IMR-90 (cell line): ENCODE results near the gene DUSP16. TPM values are rescaled to one million over a fixed set of nuclear protein-coding genes. Genes with fewer than 3 reads are reported as not detected.

ENCODE experiments used
- ATAC-seq: fragments of 200-7000 bp; cut with Tn5 transposase; 2 replicates; pipeline ENCODE4 v1.9.1; 2020; ENCODE audit warnings: low read depth, mild to moderate bottlenecking, moderate library complexity
- BruUV-seq: library from RNA; stranded (reverse); fragments of 400-500 nt; replicated peaks from 2 replicates; lab custom pipeline; 2021; lab: Mats Ljungman, UMichigan
- CTCF ChIA-PET: fragments of 300-600 bp; formaldehyde crosslinking; extraction: SDS; loops from one replicate; lab custom pipeline; 2021; ENCODE audit warnings: antibody characterized with exemption; lab: Yijun Ruan, JAX
- POLR2A ChIA-PET: fragments of 300-600 bp; sonication (Branson Sonifier 250); formaldehyde crosslinking; loops from one replicate; lab custom pipeline; 2022; ENCODE audit warnings: antibody characterized with exemption; ENCODE audit not compliant: unreplicated experiment; lab: Charles Lee
- DNase-seq: peaks from one replicate; pipeline ENCODE4 v3.0.0; 2013
- H2AFZ ChIP-seq: replicated peaks from 2 replicates; pipeline ENCODE3; 2013; ENCODE audit warnings: low read length, mild to moderate bottlenecking; ENCODE audit not compliant: poor library complexity
- H2AK5ac ChIP-seq: 2 replicates; pipeline ENCODE4 v1.6.1; 2013; ENCODE audit warnings: low read depth, low read length, inconsistent platforms
- H2AK9ac ChIP-seq: replicated peaks from 2 replicates; pipeline ENCODE3; 2013; ENCODE audit warnings: mild to moderate bottlenecking, low read depth, low read length, moderate library complexity; ENCODE audit not compliant: poor library complexity
- H2BK120ac ChIP-seq: 2 replicates; pipeline ENCODE4 v1.6.1; 2013; ENCODE audit warnings: low read depth, low read length, inconsistent platforms
- H2BK15ac ChIP-seq: 3 replicates; pipeline ENCODE4 v1.6.1; 2013; ENCODE audit warnings: low read depth, low read length, inconsistent platforms
- H2BK20ac ChIP-seq: 2 replicates; pipeline ENCODE4 v1.6.1; 2013; ENCODE audit warnings: low read depth, mild to moderate bottlenecking, inconsistent platforms, low read length, moderate library complexity
- H2BK5ac ChIP-seq: 2 replicates; pipeline ENCODE4 v1.6.1; 2013; ENCODE audit warnings: mild to moderate bottlenecking, low read depth, low read length, inconsistent platforms; ENCODE audit not compliant: poor library complexity, severe bottlenecking
- H3K14ac ChIP-seq: replicated peaks from 2 replicates; pipeline ENCODE4 v1.6.1; 2013; ENCODE audit warnings: low read depth, low read length, inconsistent platforms
- H3K18ac ChIP-seq: 2 replicates; pipeline ENCODE4 v1.6.1; 2013; ENCODE audit warnings: low read depth, low read length, control low read depth
- H3K23ac ChIP-seq: 2 replicates; pipeline ENCODE4 v1.6.1; 2013; ENCODE audit warnings: low read depth, low read length, inconsistent platforms
- H3K27ac ChIP-seq: 2 replicates; pipeline ENCODE4 v1.5.1; 2013; ENCODE audit warnings: mild to moderate bottlenecking, control low read depth, low read length; ENCODE audit not compliant: insufficient read depth
- H3K27me3 ChIP-seq: 2 replicates; pipeline ENCODE4 v1.6.1; 2013; ENCODE audit warnings: low read length; ENCODE audit not compliant: control insufficient read depth, insufficient read depth
- H3K36me3 ChIP-seq: 2 replicates; pipeline ENCODE4 v1.6.1; 2013; ENCODE audit warnings: low read length, mixed read lengths; ENCODE audit not compliant: control insufficient read depth, insufficient read depth
- H3K4ac ChIP-seq: 2 replicates; pipeline ENCODE4 v1.6.1; 2013; ENCODE audit warnings: low read depth, low read length, inconsistent platforms
- H3K4me1 ChIP-seq: 2 replicates; pipeline ENCODE4 v1.6.1; 2013; ENCODE audit warnings: low read length, mixed read lengths; ENCODE audit not compliant: control insufficient read depth, insufficient read depth
- H3K4me2 ChIP-seq: 2 replicates; pipeline ENCODE4 v1.6.1; 2013; ENCODE audit warnings: low read depth, mild to moderate bottlenecking, control low read depth, low read length, moderate library complexity
- H3K4me3 ChIP-seq: 2 replicates; pipeline ENCODE4 v1.5.1; 2013; ENCODE audit warnings: low read depth, mild to moderate bottlenecking, control low read depth, low read length, moderate library complexity; ENCODE audit not compliant: insufficient read depth
- H3K56ac ChIP-seq: 2 replicates; pipeline ENCODE4 v1.6.1; 2013; ENCODE audit warnings: low read length, inconsistent platforms; ENCODE audit not compliant: insufficient read depth; ENCODE audit errors: extremely low read depth
- H3K79me1 ChIP-seq, 2 experiments: 2 replicates each; pipeline ENCODE4 v1.6.1; 2013; ENCODE audit warnings: low read length in 2 of 2, inconsistent platforms in 1 of 2, low read depth in 1 of 2
- H3K9ac ChIP-seq: 2 replicates; pipeline ENCODE4 v1.6.1; 2013; ENCODE audit warnings: low read depth, low read length, control low read depth
- H3K9me1 ChIP-seq: 2 replicates; pipeline ENCODE4 v1.6.1; 2013; ENCODE audit warnings: low read length, inconsistent platforms; ENCODE audit not compliant: insufficient read depth
- H3K9me3 ChIP-seq: 2 replicates; pipeline ENCODE4 v1.6.1; 2013; ENCODE audit warnings: low read length; ENCODE audit not compliant: control insufficient read depth, insufficient read depth
- H4K20me1 ChIP-seq: 2 replicates; pipeline ENCODE4 v1.6.1; 2013; ENCODE audit warnings: low read length, inconsistent platforms; ENCODE audit not compliant: insufficient read depth
- H4K5ac ChIP-seq: 2 replicates; pipeline ENCODE4 v1.6.1; 2013; ENCODE audit warnings: mild to moderate bottlenecking, low read depth, low read length, control low read depth
- H4K8ac ChIP-seq, 2 experiments: 2 replicates each; pipeline ENCODE4 v1.6.1; 2013; ENCODE audit warnings: low read depth in 2 of 2, low read length in 2 of 2, control low read depth in 1 of 2, inconsistent platforms in 1 of 2
- H4K91ac ChIP-seq: 2 replicates; pipeline ENCODE4 v1.6.1; 2013; ENCODE audit warnings: low read depth, low read length, inconsistent platforms; ENCODE audit not compliant: insufficient read depth
- BHLHE40 ChIP-seq: fragments of 150-350 bp; IDR thresholded peaks from 2 replicates; pipeline ENCODE4 v1.6.1; 2016; ENCODE audit warnings: mild to moderate bottlenecking, low read depth, low read length
- CEBPB ChIP-seq: IDR thresholded peaks from 2 replicates; pipeline ENCODE4 v1.6.1; 2012; ENCODE audit warnings: low read depth, low read length, improper control_type of control experiment
- MXI1 ChIP-seq: IDR thresholded peaks from 2 replicates; pipeline ENCODE4 v1.6.1; 2012; ENCODE audit warnings: low read depth, mild to moderate bottlenecking, low read length, moderate library complexity, borderline replicate concordance
- POLR2A ChIP-seq: IDR thresholded peaks from 2 replicates; pipeline ENCODE4 v1.6.1; 2012; ENCODE audit warnings: mild to moderate bottlenecking, low read depth, low read length
- RAD21 ChIP-seq: IDR thresholded peaks from 2 replicates; pipeline ENCODE4 v1.6.1; 2012; ENCODE audit warnings: low read length, improper control_type of control experiment
- SMC3 ChIP-seq: fragments of 150-350 bp; IDR thresholded peaks from 2 replicates; pipeline ENCODE4 v1.6.1; 2016; ENCODE audit warnings: low read depth, mild to moderate bottlenecking, antibody characterized with exemption, low read length, moderate library complexity
- USF2 ChIP-seq: fragments of 150-350 bp; IDR thresholded peaks from 2 replicates; pipeline ENCODE4 v1.6.1; 2017; ENCODE audit warnings: mild to moderate bottlenecking, antibody characterized with exemption, low read length, low read depth
- WGBS, 2 experiments: methylation state at CpG; one replicate each; pipeline versions ENCODE4 v1.1.5 to v1.1.7; 2013; ENCODE audit warnings: missing lambda C conversion rate in 2 of 2; ENCODE audit not compliant: insufficient read length in 1 of 2; ENCODE audit errors: extremely low coverage in 2 of 2; 5-methylcytosine and 5-hydroxymethylcytosine counted together
- dilution Hi-C: fragments of 300-500 bp; cut with HindIII; formaldehyde crosslinking; loops from one replicate; pipeline ENCODE4 v1.14.3; 2018; ENCODE audit warnings: low sequenced_read_pairs; ENCODE audit not compliant: unreplicated experiment
- in situ Hi-C: fragments of 300-500 bp; cut with MboI; formaldehyde crosslinking; loops from 3 replicates; pipeline ENCODE4 v1.14.3; 2019; ENCODE audit warnings: low sequenced_read_pairs, inconsistent platforms, mixed read lengths
- intact Hi-C: fragments of 100-400 bp; cut with micrococcal nuclease; formaldehyde crosslinking; loops from 2 replicates; pipeline ENCODE4 v1.10.0; 2022
- polyA plus RNA-seq, 3 experiments: library from polyadenylated mRNA; depleted of rRNA; stranded (reverse); fragments of >200 nt; gene quantifications; 2 replicates each; pipeline ENCODE4 v1.2.3, GENCODE V29; 2012; ENCODE audit warnings: low replicate concordance in 1 of 3
- total RNA-seq: library from RNA; depleted of rRNA; stranded (reverse); fragments of >200 nt; gene quantifications from 2 replicates; pipeline ENCODE4 v1.2.3, GENCODE V29; 2012
- TF ChIP-seq, protein P1 (sequence below): fragments of 150-350 bp; IDR thresholded peaks from 2 replicates; pipeline ENCODE4 v1.6.1; 2016; ENCODE audit warnings: low read depth, mild to moderate bottlenecking, low read length, moderate library complexity, borderline replicate concordance

Gene DUSP16
- total and polyA plus RNA-seq, 2 of the 4 experiments (the other 2 are of a cell fraction), result 4.7 to 10.0 TPM

- TF ChIP-seq POLR2A, result no peak
- no peak for TF ChIP-seq SMC3
- no peak for TF ChIP-seq CEBPB
- no peak for TF ChIP-seq MXI1
- TF ChIP-seq, protein P1, sequence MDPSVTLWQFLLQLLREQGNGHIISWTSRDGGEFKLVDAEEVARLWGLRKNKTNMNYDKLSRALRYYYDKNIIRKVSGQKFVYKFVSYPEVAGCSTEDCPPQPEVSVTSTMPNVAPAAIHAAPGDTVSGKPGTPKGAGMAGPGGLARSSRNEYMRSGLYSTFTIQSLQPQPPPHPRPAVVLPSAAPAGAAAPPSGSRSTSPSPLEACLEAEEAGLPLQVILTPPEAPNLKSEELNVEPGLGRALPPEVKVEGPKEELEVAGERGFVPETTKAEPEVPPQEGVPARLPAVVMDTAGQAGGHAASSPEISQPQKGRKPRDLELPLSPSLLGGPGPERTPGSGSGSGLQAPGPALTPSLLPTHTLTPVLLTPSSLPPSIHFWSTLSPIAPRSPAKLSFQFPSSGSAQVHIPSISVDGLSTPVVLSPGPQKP, result no peak
- TF ChIP-seq RAD21, result no peak
- TF ChIP-seq USF2, result no peak
- no peak for TF ChIP-seq BHLHE40
- no peak overlapping the region for H3K27ac ChIP-seq
- no peak overlapping the region for H2BK20ac ChIP-seq
- no peak overlapping the region for H3K18ac ChIP-seq
- H3K27me3 ChIP-seq, result no peaks in the 10 kb centered on the region
- no peak overlapping the region for H2AFZ ChIP-seq
- no peak for ATAC-seq
- H3K56ac ChIP-seq, result no peak overlapping the region
- H3K23ac ChIP-seq, result no peak overlapping the region
- DNase-seq, result no peak
- H3K79me1 ChIP-seq, result peaks cover 3 to 6% of the 10 kb centered on the region in 2 experiments; a peak in 3 of 4 replicates
- H3K9ac ChIP-seq, result no peak overlapping the region
- H3K4me2 ChIP-seq, result no peak overlapping the region
- H3K9me3 ChIP-seq, result no peaks in the 10 kb centered on the region
- 94% methylated on average over 5 of the region's 8 CpGs; no CpG with 5 or more reads in 1 of the 2 experiments for WGBS, 2 experiments
- CTCF ChIA-PET, result no interaction called here
- no peak overlapping the region for H2AK9ac ChIP-seq
- H3K14ac ChIP-seq, result no peak overlapping the region
- no TSS peak for BruUV-seq
- POLR2A ChIA-PET, result no interaction called here
- H3K9me1 ChIP-seq, result no peaks in the 10 kb centered on the region
- H2AK5ac ChIP-seq, result no peak overlapping the region
- dilution Hi-C loops (no loop called here), intact Hi-C loops (no loop called here), in situ Hi-C loops (no loop called here)
- H4K20me1 ChIP-seq, result no peaks in the 10 kb centered on the region; the same call in 1 of the 2 replicates
- H4K8ac ChIP-seq, result no peak overlapping the region
- H3K36me3 ChIP-seq, result no peaks in the 10 kb centered on the region
- no peak overlapping the region for H3K4ac ChIP-seq
- peaks cover 4% of the 10 kb centered on the region; the same call in 1 of the 2 replicates for H3K4me1 ChIP-seq
- no peak overlapping the region for H4K5ac ChIP-seq
- no peak overlapping the region for H4K91ac ChIP-seq
- H2BK5ac ChIP-seq, result no peak overlapping the region
- no peak overlapping the region for H2BK15ac ChIP-seq
- H2BK120ac ChIP-seq, result no peak overlapping the region
- H3K4me3 ChIP-seq, result no peak overlapping the region
These were observed 28.3 kb downstream of the DUSP16 start for GRCh38 chr12:12534166-12534866.
